Progenitor cell of endocrine pancreas (in vitro differentiated cells): Measurements from ENCODE around the gene YY1. TPM values are rescaled to one million over a fixed set of nuclear protein-coding genes. Genes with fewer than 3 reads are reported as not detected.
"Not testable (repeated sequence)": the region's sequence is repeated elsewhere in the genome, so short reads cannot be mapped to it uniquely, and the experiment has no call there.

Source experiments
- DNase-seq: peaks from one replicate; pipeline ENCODE4 v3.0.0; 2021; ENCODE audit warnings: low spot score; ENCODE audit not compliant: unreplicated experiment
- H3K27ac Mint-ChIP-seq: 2 replicates; pipeline ENCODE4 v1.8.0; 2021; ENCODE audit warnings: mild to moderate bottlenecking, moderate library complexity, mixed read lengths
- H3K27me3 Mint-ChIP-seq: 2 replicates; pipeline ENCODE4 v1.8.0; 2021; ENCODE audit warnings: mixed read lengths
- H3K36me3 Mint-ChIP-seq: 2 replicates; pipeline ENCODE4 v1.8.0; 2022; ENCODE audit warnings: mixed read lengths; ENCODE audit not compliant: insufficient read depth
- H3K4me1 Mint-ChIP-seq: 2 replicates; pipeline ENCODE4 v1.8.0; 2021; ENCODE audit warnings: low read depth, mixed read lengths
- H3K4me3 Mint-ChIP-seq: 2 replicates; pipeline ENCODE4 v1.8.0; 2021; ENCODE audit warnings: low read depth, mild to moderate bottlenecking, moderate library complexity, mixed read lengths
- H3K9me3 Mint-ChIP-seq: 2 replicates; pipeline ENCODE4 v1.8.0; 2021; ENCODE audit warnings: low read depth, mixed read lengths
- CTCF ChIP-seq: fragments of 200-600 bp; sonication (generic); IDR thresholded peaks from one replicate; pipeline ENCODE4 v1.5.0; 2021; ENCODE audit warnings: antibody characterized with exemption, mild to moderate bottlenecking; ENCODE audit not compliant: unreplicated experiment
- total RNA-seq: library from RNA; stranded (reverse); gene quantifications from 2 replicates; pipeline ENCODE4 v1.2.1, GENCODE V29; 2021

The YY1 gene
- total RNA-seq, 1 donor from 2014 or later = 90.2 TPM

- H3K4me3 Mint-ChIP-seq = no peak overlapping the region
- no peak for TF ChIP-seq CTCF
- no peaks in the 10 kb centered on the region for H3K36me3 Mint-ChIP-seq
- no peaks in the 10 kb centered on the region for H3K27me3 Mint-ChIP-seq
- no peak for DNase-seq
- no peak overlapping the region for H3K27ac Mint-ChIP-seq
- no peaks in the 10 kb centered on the region for H3K9me3 Mint-ChIP-seq
- peaks cover 4% of the 10 kb centered on the region for H3K4me1 Mint-ChIP-seq
These were observed 14.6 kb upstream of the YY1 start for GRCh38 chr14:100224229-100224866.

- Mint-ChIP-seq H3K27me3 (no peaks in the 10 kb centered on the region), H3K27ac (peak overlapping the region; percentile 38)
- TF ChIP-seq CTCF = no peak
These were observed 13.8 kb upstream of the YY1 start for GRCh38 chr14:100225169-100225568.

GRCh38 chr14:100230361-100230760 lies 8.6 kb upstream of the YY1 start:
- Mint-ChIP-seq H3K27ac (peak overlapping the region; percentile 5), H3K27me3 (no peaks in the 10 kb centered on the region), H3K9me3 (no peaks in the 10 kb centered on the region), H3K4me1 (peaks cover 13% of the 10 kb centered on the region), H3K36me3 (peaks cover 4% of the 10 kb centered on the region), H3K4me3 (no peak overlapping the region)
- no peak for DNase-seq
- TF ChIP-seq CTCF = no peak

More at GRCh38 chr14:100225169-100225568, 13.8 kb upstream of the YY1 start:
- H3K4me1 Mint-ChIP-seq = peaks cover 4% of the 10 kb centered on the region
- H3K4me3 Mint-ChIP-seq = no peak overlapping the region
- DNase-seq = no peak
- H3K9me3 Mint-ChIP-seq = no peaks in the 10 kb centered on the region
- peaks cover 1% of the 10 kb centered on the region for H3K36me3 Mint-ChIP-seq

- peaks cover 24% of the 10 kb centered on the region for H3K4me1 Mint-ChIP-seq
- H3K27ac Mint-ChIP-seq = no peak overlapping the region
- H3K27me3 Mint-ChIP-seq = no peaks in the 10 kb centered on the region
- H3K9me3 Mint-ChIP-seq = no peaks in the 10 kb centered on the region
- DNase-seq = no peak
- H3K4me3 Mint-ChIP-seq = no peak overlapping the region
- no peak for TF ChIP-seq CTCF
- peaks cover 5% of the 10 kb centered on the region for H3K36me3 Mint-ChIP-seq
These were observed 4.4 kb upstream of the YY1 start for GRCh38 chr14:100234511-100234910.

GRCh38 chr14:100236271-100236818 lies 2.6 kb upstream of the YY1 start:
- peak overlapping the region; percentile 87 for H3K4me3 Mint-ChIP-seq
- H3K4me1 Mint-ChIP-seq = peaks cover 32% of the 10 kb centered on the region
- H3K27ac Mint-ChIP-seq = peak overlapping the region; percentile 97
- H3K36me3 Mint-ChIP-seq, H3K9me3 Mint-ChIP-seq, H3K27me3 Mint-ChIP-seq, DNase-seq: not testable (repeated sequence)

GRCh38 chr14:100236881-100237280 lies 2.1 kb upstream of the YY1 start:
- no peaks in the 10 kb centered on the region for H3K9me3 Mint-ChIP-seq
- H3K27me3 Mint-ChIP-seq = no peaks in the 10 kb centered on the region
- H3K4me1 Mint-ChIP-seq = peaks cover 32% of the 10 kb centered on the region
- peak overlapping the region; percentile 87 for H3K4me3 Mint-ChIP-seq
- peaks cover 5% of the 10 kb centered on the region for H3K36me3 Mint-ChIP-seq
- no peak for TF ChIP-seq CTCF
- H3K27ac Mint-ChIP-seq = peak overlapping the region; percentile 97
- no peak for DNase-seq
